Pulmonary artery endothelial cell (primary cell): ENCODE measurements around the gene CAMLG. TPM values are rescaled to one million over a fixed set of nuclear protein-coding genes. Genes with fewer than 3 reads are reported as not detected.
"Not testable (repeated sequence)": the region's sequence is repeated elsewhere in the genome, so short reads cannot be mapped to it uniquely, and the experiment has no call there.

Experiments
- DNase-seq: peaks from one replicate; pipeline ENCODE4 v3.0.0-alpha.2; 2011; ENCODE audit warnings: low read depth, low spot score
- total RNA-seq: library from RNA; depleted of rRNA; stranded (reverse); fragments of >200 nt; gene quantifications from 2 replicates; pipeline ENCODE4 v1.2.3, GENCODE V29; 2014

The CAMLG gene
- 39.0 and 51.4 TPM in 2 replicates for total RNA-seq

GRCh38 chr5:134738133-134738962 lies at the start of gene CAMLG:
Gene CAMLG (plus strand): TSS chr5:134738548. CDS start chr5:134738621, 73 bp downstream.
- peak; percentile 95 for DNase-seq

- DNase-seq: not testable (repeated sequence)
Measured at GRCh38 chr5:134690144-134690543, 48.2 kb upstream of the CAMLG start.

- no peak for DNase-seq
Measured at GRCh38 chr5:134692722-134693121, 45.6 kb upstream of the CAMLG start.

GRCh38 chr5:134708301-134708700 lies 30.0 kb upstream of the CAMLG start:
- DNase-seq: no peak

GRCh38 chr5:134714120-134714519 lies 24.2 kb upstream of the CAMLG start:
- DNase-seq: no peak

- DNase-seq: no peak
Measured at GRCh38 chr5:134714541-134714940, 23.8 kb upstream of the CAMLG start.

- DNase-seq: not testable (repeated sequence)
Measured at GRCh38 chr5:134715466-134715865, 22.9 kb upstream of the CAMLG start.

- no peak for DNase-seq
Measured at GRCh38 chr5:134724872-134725271, 13.5 kb upstream of the CAMLG start.

GRCh38 chr5:134732819-134733218 lies 5.5 kb upstream of the CAMLG start:
- DNase-seq: no peak

- no peak for DNase-seq
Measured at GRCh38 chr5:134735243-134735642, 3.1 kb upstream of the CAMLG start.

GRCh38 chr5:134736173-134736812 lies 2.1 kb upstream of the CAMLG start:
- DNase-seq: no peak

GRCh38 chr5:134738963-134739661 lies 764 bp downstream of the CAMLG start:
- DNase-seq: no peak

- no peak for DNase-seq
Measured at GRCh38 chr5:134741052-134741451, 2.7 kb downstream of the CAMLG start.

- DNase-seq: no peak
Measured at GRCh38 chr5:134742134-134742533, 3.8 kb downstream of the CAMLG start.

GRCh38 chr5:134749415-134749814 lies 11.1 kb downstream of the CAMLG start:
- DNase-seq: no peak

GRCh38 chr5:134758176-134758503 lies 19.8 kb downstream of the CAMLG start:
- DNase-seq: no peak

GRCh38 chr5:134758504-134759341 lies 20.4 kb downstream of the CAMLG start, which contains the start of gene DDX46:
Gene DDX46 (plus strand): TSS chr5:134758779. CDS start chr5:134758939, 160 bp downstream.
- DNase-seq: peak; percentile 76

- not testable (repeated sequence) for DNase-seq
Measured at GRCh38 chr5:134767528-134768291, 29.4 kb downstream of the CAMLG start.

- DNase-seq: no peak
Measured at GRCh38 chr5:134769206-134769605, 30.9 kb downstream of the CAMLG start.

GRCh38 chr5:134772461-134773125 lies 34.2 kb downstream of the CAMLG start:
- no peak for DNase-seq
